ENCODE results near the gene TMA7.
"Not testable (repeated sequence)": the region's sequence is repeated elsewhere in the genome, so short reads cannot be mapped to it uniquely, and the experiment has no call there.

The TMA7 gene

DNA sequence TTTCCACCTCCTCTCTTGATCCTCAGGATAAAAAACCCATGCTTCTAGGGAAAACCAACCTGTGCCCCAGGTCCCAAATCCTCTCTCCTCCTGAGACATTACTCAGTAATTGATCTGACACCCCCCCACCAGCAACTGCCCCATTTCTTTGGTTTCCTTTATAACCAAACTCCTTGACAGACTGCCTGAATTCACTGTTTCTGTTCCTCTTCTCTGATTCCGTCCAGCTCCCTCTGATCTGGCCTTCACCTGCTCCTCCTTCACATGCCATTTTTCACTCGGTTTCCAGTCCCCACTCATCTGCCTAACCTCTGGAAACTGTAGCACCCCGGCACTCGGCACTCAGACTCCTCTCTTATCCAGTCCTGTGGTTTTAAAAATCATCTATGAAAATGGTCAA is 2.2 kb upstream of the TMA7 start:
- DNase-seq, result no peak

GRCh38 chr3:48440590-48440958 is 517 bp downstream of the TMA7 start:
- DNase-seq, result peak; percentile 32

DNA sequence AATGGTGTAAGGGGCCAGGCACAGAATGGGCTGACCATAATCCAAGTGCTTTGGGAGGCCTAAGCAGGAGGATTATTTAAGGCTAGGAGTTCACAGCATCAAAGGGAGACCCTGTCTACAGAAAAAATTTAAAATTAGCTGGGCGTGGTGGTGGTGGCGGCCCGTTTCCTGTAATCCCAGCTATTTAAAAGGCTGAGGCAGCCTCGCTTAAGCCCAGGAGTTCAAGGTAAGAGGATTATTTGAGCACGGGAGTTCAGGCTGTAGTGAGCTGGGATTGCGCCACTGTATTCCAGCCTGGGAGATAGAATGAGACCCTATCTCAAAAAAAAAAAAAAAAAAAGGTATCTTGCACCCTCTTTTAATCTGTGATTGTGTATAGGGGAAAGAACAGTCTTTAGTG is 1.9 kb downstream of the TMA7 start:
- no peak for DNase-seq

DNA sequence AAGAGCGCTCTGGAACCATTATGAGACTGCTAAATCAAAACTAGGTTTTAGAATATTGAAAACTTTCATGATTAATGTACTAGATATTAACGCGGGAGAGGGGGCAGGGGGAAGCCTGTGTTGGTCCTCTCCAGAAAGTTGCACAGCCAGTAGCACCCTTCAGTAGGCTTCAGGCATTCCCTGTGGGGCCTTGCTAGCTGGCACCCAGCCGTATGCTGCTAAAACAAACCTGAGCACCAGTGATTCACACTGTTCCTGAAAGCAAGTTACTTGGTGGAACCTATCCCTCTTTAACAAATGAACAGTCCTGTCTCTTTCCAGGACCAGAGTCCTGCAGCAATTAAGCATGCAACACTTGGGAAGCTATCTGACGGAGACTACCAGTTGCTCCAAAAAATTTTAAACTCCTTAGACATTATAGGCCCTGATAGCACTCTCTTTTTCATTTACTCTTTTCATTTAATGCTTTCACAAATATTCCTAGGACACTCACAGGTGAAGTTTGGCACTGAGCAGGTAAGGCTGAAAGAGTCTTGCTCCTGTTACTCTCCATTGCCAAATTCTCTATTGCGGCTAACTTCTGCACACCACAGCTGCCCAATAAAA is 5.3 kb downstream of the TMA7 start:
- DNase-seq, result no peak

DNA sequence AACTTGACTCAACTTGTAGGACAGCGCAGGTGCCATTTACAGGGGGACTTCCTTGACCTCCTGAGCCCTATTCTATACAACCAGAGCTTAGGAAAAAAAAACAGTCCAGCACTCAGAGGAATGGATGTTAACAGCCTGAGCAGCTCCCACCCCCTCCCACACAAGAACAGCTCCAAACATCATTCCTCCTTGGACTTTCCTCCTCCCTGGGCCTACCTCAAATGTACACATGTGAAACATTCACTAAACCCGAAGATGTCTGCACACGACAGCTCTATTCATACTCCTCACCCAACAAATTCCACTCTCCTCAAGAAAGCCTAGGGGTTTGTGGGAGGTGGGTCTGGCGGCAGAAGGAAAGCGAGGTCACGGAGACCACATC is 6.0 kb downstream of the TMA7 start:
- peak; percentile 14 for DNase-seq

- peak; percentile 88 for DNase-seq
These were observed 6.6 kb downstream of the TMA7 start, which contains the start of gene ATRIP for GRCh38 chr3:48446425-48447193. ATRIP (plus strand) TSS chr3:48446737; CDS start chr3:48446846, 109 bp downstream.

GRCh38 chr3:48451270-48451669 is 11.2 kb downstream of the TMA7 start:
- DNase-seq, result no peak

DNA sequence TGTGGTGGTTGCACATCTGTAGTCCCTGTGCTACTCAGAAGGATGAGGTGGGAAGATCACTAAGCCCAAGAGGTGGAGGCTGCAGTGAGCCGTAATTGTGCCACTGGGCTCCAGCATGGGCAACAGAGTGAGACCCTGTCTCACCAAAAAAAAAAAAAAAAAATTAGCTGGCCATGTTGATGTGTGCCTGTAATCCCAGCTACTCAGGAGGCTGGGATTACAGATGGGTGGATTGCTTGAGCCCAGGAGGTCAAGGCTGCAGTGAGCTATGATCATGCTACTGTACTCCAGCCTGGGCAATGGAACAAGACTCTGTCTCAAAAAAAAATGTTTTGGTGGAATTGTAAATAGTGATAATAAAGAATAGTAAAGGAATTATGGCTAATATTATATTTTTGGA is 16.4 kb downstream of the TMA7 start:
- no peak for DNase-seq

- DNase-seq, result no peak
These were observed 19.3 kb downstream of the TMA7 start for GRCh38 chr3:48459331-48459730.

GRCh38 chr3:48459773-48460516 is 19.9 kb downstream of the TMA7 start:
- no peak for DNase-seq

DNA sequence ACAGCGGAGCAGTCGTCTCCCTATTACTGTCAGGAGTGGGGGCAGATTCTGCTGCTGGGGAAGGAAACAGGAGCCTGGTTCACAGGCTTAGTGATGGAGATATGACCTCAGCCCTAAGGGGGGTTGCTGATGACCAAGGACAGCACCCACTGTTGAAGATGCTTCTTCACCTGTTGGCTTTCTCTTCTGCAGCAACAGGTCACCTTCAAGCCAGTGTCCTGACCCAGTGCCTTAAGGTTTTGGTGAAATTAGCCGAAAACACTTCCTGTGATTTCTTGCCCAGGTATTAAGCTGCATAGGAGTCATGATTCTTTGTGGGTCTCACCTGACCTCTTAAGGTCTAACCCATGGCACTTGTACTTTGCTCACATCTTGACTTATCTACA is 20.5 kb downstream of the TMA7 start:
- no peak for DNase-seq

GRCh38 chr3:48461767-48462166 is 21.7 kb downstream of the TMA7 start:
- not testable (repeated sequence) for DNase-seq

- no peak for DNase-seq
These were observed 23.6 kb downstream of the TMA7 start for GRCh38 chr3:48463703-48464102.

GRCh38 chr3:48464713-48465221 is 24.7 kb downstream of the TMA7 start:
- DNase-seq, result no peak

DNA sequence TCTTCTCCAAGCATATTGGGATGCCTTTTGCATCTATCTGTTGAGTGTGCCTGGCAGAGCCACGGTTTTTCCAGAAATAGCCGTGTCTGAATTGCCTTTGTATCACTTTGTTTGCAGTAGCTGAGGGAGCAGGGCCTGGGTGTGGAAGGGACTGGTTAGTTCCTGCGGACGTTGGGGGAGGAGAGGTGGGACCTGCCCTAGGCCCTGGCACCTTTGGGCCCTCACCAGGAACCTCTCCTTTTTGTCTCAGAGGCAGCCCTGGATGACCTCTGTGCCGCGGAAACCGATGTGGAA is 25.1 kb downstream of the TMA7 start:
- no peak for DNase-seq

- peak; percentile 95 for DNase-seq
These were observed 25.7 kb downstream of the TMA7 start for GRCh38 chr3:48465531-48466378.

DNA sequence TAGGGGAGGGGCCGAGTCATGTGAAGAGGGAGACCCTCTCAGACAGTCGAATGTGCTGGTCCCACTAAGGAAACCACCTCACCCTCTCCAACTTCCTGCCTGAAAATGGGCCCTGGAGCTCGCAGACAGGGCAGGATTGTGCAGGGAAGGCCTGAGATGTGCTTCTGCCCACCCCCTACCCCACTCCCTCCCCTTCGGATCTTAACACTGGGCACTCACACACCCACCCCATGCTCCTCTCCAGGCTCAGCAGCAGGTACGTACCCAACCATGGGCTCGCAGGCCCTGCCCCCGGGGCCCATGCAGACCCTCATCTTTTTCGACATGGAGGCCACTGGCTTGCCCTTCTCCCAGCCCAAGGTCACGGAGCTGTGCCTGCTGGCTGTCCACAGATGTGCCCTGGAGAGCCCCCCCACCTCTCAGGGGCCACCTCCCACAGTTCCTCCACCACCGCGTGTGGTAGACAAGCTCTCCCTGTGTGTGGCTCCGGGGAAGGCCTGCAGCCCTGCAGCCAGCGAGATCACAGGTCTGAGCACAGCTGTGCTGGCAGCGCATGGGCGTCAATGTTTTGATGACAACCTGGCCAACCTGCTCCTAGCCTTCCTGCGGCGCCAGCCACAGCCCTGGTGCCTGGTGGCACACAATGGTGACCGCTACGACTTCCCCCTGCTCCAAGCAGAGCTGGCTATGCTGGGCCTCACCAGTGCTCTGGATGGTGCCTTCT is 26.5 kb downstream of the TMA7 start:
- peak; percentile 29 for DNase-seq

DNA sequence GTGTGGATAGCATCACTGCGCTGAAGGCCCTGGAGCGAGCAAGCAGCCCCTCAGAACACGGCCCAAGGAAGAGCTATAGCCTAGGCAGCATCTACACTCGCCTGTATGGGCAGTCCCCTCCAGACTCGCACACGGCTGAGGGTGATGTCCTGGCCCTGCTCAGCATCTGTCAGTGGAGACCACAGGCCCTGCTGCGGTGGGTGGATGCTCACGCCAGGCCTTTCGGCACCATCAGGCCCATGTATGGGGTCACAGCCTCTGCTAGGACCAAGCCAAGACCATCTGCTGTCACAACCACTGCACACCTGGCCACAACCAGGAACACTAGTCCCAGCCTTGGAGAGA is 27.0 kb downstream of the TMA7 start:
- DNase-seq, result no peak

GRCh38 chr3:48467473-48468267 is 27.6 kb downstream of the TMA7 start:
- DNase-seq, result no peak

DNA sequence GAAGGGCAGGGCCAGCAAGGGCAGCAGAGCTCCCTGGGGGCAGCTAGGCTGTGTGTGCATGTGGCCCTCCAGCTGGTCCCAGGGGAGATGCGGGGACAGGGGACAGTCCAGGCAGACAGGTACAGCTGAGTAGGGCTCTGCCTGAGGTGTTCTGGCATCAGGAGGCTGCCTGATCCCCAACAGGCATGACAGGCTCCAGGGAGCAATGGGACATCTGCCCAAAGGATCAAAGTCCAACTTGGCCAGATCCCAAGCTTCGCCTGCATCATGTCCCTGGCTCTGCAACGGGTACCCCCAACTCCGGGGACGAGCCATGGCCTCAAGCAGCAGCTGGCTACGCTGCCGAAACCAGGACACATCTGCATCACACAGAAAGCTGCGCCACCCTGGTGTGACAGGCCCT is 28.3 kb downstream of the TMA7 start:
- no peak for DNase-seq

GRCh38 chr3:48469046-48469915 is 29.2 kb downstream of the TMA7 start:
- no peak for DNase-seq
